Measurements from ENCODE around the gene SESN3.

SESN3 gene

GRCh38 chr11:95115597-95115996, 115.4 kb downstream of the SESN3 start:
- H3K4me1 ChIP-seq (ENCODE audit: control insufficient read depth, insufficient read depth, low read length): no peaks in the 10 kb centered on the region
- H3K36me3 ChIP-seq (ENCODE audit: control insufficient read depth, insufficient read depth, low read length): no peaks in the 10 kb centered on the region
- no peak overlapping the region for H3K27ac ChIP-seq (ENCODE audit: low read depth, low read length)
- no peak overlapping the region for H3K9ac ChIP-seq (ENCODE audit: low read depth, low read length)
- H3K9me3 ChIP-seq (ENCODE audit: control insufficient read depth, insufficient read depth, low read length): no peaks in the 10 kb centered on the region
- no peak overlapping the region for H3K4me3 ChIP-seq (ENCODE audit: low read depth, low read length)
- H3K27me3 ChIP-seq (ENCODE audit: control insufficient read depth, insufficient read depth, low read length): no peaks in the 10 kb centered on the region

All from HUES48 (cell line).